Endodermal cell (in vitro differentiated cells): ENCODE measurements around the gene ZNF827. TPM values are rescaled to one million over a fixed set of nuclear protein-coding genes. Genes with fewer than 3 reads are reported as not detected.

ENCODE experiments used
- DNase-seq: peaks from one replicate; pipeline ENCODE4 v3.0.0-alpha.2; 2017
- H3K27ac ChIP-seq: 2 replicates; pipeline ENCODE4 v1.5.1; 2013; ENCODE audit warnings: mild to moderate bottlenecking, low read depth, low read length, moderate library complexity
- H3K27me3 ChIP-seq: 2 replicates; pipeline ENCODE4 v1.6.1; 2013; ENCODE audit warnings: mild to moderate bottlenecking, low read length, moderate library complexity; ENCODE audit not compliant: insufficient read depth, control insufficient read depth, poor library complexity, severe bottlenecking
- H3K36me3 ChIP-seq: 2 replicates; pipeline ENCODE4 v1.7.0; 2013; ENCODE audit warnings: mild to moderate bottlenecking, low read length, moderate library complexity; ENCODE audit not compliant: control insufficient read depth, insufficient read depth
- H3K4me1 ChIP-seq: one replicate; pipeline ENCODE4 v1.7.0; 2013; ENCODE audit warnings: low read length; ENCODE audit not compliant: control insufficient read depth, insufficient read depth
- H3K4me3 ChIP-seq: 2 replicates; pipeline ENCODE4 v1.5.1; 2013; ENCODE audit warnings: mild to moderate bottlenecking, low read length, moderate library complexity
- H3K9ac ChIP-seq: 2 replicates; pipeline ENCODE4 v1.6.1; 2013; ENCODE audit warnings: mild to moderate bottlenecking, low read length, moderate library complexity; ENCODE audit not compliant: poor library complexity, severe bottlenecking; ENCODE audit errors: extremely low read depth
- H3K9me3 ChIP-seq: 2 replicates; pipeline ENCODE4 v1.6.1; 2013; ENCODE audit warnings: mild to moderate bottlenecking, low read length, moderate library complexity; ENCODE audit not compliant: control insufficient read depth
- H3K27ac Mint-ChIP-seq: 2 replicates; pipeline ENCODE4 v1.8.0; 2020; ENCODE audit warnings: mixed read lengths
- H3K27me3 Mint-ChIP-seq: 2 replicates; pipeline ENCODE4 v1.8.0; 2021; ENCODE audit warnings: mild to moderate bottlenecking, mixed read lengths; ENCODE audit not compliant: insufficient read depth
- H3K36me3 Mint-ChIP-seq: 2 replicates; pipeline ENCODE4 v1.8.0; 2020; ENCODE audit warnings: low read depth, mixed read lengths
- H3K4me1 Mint-ChIP-seq: 2 replicates; pipeline ENCODE4 v1.8.0; 2020; ENCODE audit warnings: mixed read lengths
- H3K4me3 Mint-ChIP-seq: 2 replicates; pipeline ENCODE4 v1.8.0; 2020; ENCODE audit warnings: mild to moderate bottlenecking, moderate library complexity, mixed read lengths
- H3K9me3 Mint-ChIP-seq: 2 replicates; pipeline ENCODE4 v1.8.0; 2020; ENCODE audit warnings: mild to moderate bottlenecking, mixed read lengths
- CTCF ChIP-seq: fragments of 200-600 bp; sonication (generic); conservative IDR thresholded peaks from 2 replicates; pipeline ENCODE4 v1.5.0; 2021; ENCODE audit warnings: antibody characterized with exemption, mild to moderate bottlenecking
- WGBS, 2 experiments: methylation state at CpG; one replicate each; pipeline versions ENCODE4 v1.1.5 to v1.1.7; 2013; ENCODE audit warnings: missing lambda C conversion rate in 2 of 2, mixed read lengths in 1 of 2; ENCODE audit not compliant: insufficient coverage in 1 of 2, insufficient read length in 1 of 2; 5-methylcytosine and 5-hydroxymethylcytosine counted together
- total RNA-seq, 2 donors: library from RNA; stranded (reverse); fragmentation: NEBNext Ultra II Directional in 1 of 2; extraction: Animal tissue kit (Norgen Biotek cat#: 25700) in 1 of 2; gene quantifications; 2 replicates in 1 of 2; 3 replicates in 1 of 2; pipeline ENCODE4 v1.2.1, GENCODE V29; 2021

ZNF827 gene
- total RNA-seq, 2 donors from 2014 or later = 33.0 to 34.9 TPM

GRCh38 chr4:145818011-145818410 is 120.6 kb downstream of the ZNF827 start:
- H3K9me3 ChIP-seq = no peaks in the 10 kb centered on the region
- Mint-ChIP-seq H3K36me3 (peaks cover 70% of the 10 kb centered on the region), H3K4me3 (no peak overlapping the region), H3K27ac (no peak overlapping the region), H3K27me3 (no peaks in the 10 kb centered on the region), H3K4me1 (peaks cover 2% of the 10 kb centered on the region), H3K9me3 (peaks cover under 1% of the 10 kb centered on the region)
- no peaks in the 10 kb centered on the region for H3K4me1 ChIP-seq
- H3K27me3 ChIP-seq = no peaks in the 10 kb centered on the region
- H3K4me3 ChIP-seq = no peak overlapping the region
- TF ChIP-seq CTCF = no peak
- WGBS, 2 experiments = 93 to 95% methylated on average over 2 of the region's 2 CpGs
- peaks cover 67% of the 10 kb centered on the region for H3K36me3 ChIP-seq
- H3K9ac ChIP-seq = no peak overlapping the region
- no peak for DNase-seq
- no peak overlapping the region for H3K27ac ChIP-seq

GRCh38 chr4:145816091-145816490 is 122.5 kb downstream of the ZNF827 start:
- no peaks in the 10 kb centered on the region for H3K27me3 Mint-ChIP-seq
- no peaks in the 10 kb centered on the region for H3K4me1 ChIP-seq
- peaks cover 68% of the 10 kb centered on the region for H3K36me3 ChIP-seq
- peaks cover 6% of the 10 kb centered on the region for H3K9me3 Mint-ChIP-seq
- WGBS, 2 experiments = 83 to 98% methylated on average over 1 to 3 of the region's 3 CpGs
- H3K4me3 ChIP-seq = no peak overlapping the region
- no peak for TF ChIP-seq CTCF
- H3K27me3 ChIP-seq = no peaks in the 10 kb centered on the region
- H3K4me1 Mint-ChIP-seq = no peaks in the 10 kb centered on the region
- H3K27ac Mint-ChIP-seq = no peak overlapping the region
- no peak overlapping the region for H3K4me3 Mint-ChIP-seq
- no peak for DNase-seq
- no peak overlapping the region for H3K27ac ChIP-seq
- H3K36me3 Mint-ChIP-seq = peaks cover 77% of the 10 kb centered on the region
- H3K9me3 ChIP-seq = peaks cover 11% of the 10 kb centered on the region
- H3K9ac ChIP-seq = no peak overlapping the region

GRCh38 chr4:145815626-145816025 is 123.0 kb downstream of the ZNF827 start:
- TF ChIP-seq CTCF = no peak
- no peaks in the 10 kb centered on the region for H3K27me3 Mint-ChIP-seq
- H3K9me3 Mint-ChIP-seq = peaks cover 8% of the 10 kb centered on the region

More at GRCh38 chr4:145815626-145816025, 123.0 kb downstream of the ZNF827 start:
- Mint-ChIP-seq H3K4me3 (no peak overlapping the region), H3K27ac (no peak overlapping the region), H3K36me3 (peaks cover 79% of the 10 kb centered on the region), H3K4me1 (no peaks in the 10 kb centered on the region)
- Histone ChIP-seq H3K27ac (no peak overlapping the region), H3K27me3 (no peaks in the 10 kb centered on the region), H3K4me3 (no peak overlapping the region), H3K4me1 (no peaks in the 10 kb centered on the region), H3K36me3 (peaks cover 73% of the 10 kb centered on the region), H3K9me3 (peaks cover 15% of the 10 kb centered on the region), H3K9ac (no peak overlapping the region)
- WGBS, 2 experiments = 95% methylated on average over 1 of the region's 1 CpG; no CpG with 5 or more reads in 1 of the 2 experiments
- no peak for DNase-seq
